ENCODE measurements around the gene GPR158. TPM values are rescaled to one million over a fixed set of nuclear protein-coding genes. Genes with fewer than 3 reads are reported as not detected.

The GPR158 gene
- total RNA-seq, 4 donors from 2014 or later = 0.07 to 0.27 TPM; not detected in 2

- Histone ChIP-seq H3K4me3 (no peak overlapping the region), H3K36me3 (no peaks in the 10 kb centered on the region), H3K9me3 (no peaks in the 10 kb centered on the region), H3K27me3 (no peaks in the 10 kb centered on the region), H3K27ac (no peak overlapping the region), H3K4me1 (no peaks in the 10 kb centered on the region)
- ATAC-seq = no peak
- TF ChIP-seq POLR2AphosphoS5 (IDR thresholded peaks at IDR 0.05) (no peak), EP300 (IDR thresholded peaks at IDR 0.05) (no peak), POLR2A (IDR thresholded peaks at IDR 0.05) (no peak), CTCF (IDR thresholded peaks at IDR 0.05) (no peak)
- WGBS, 2 donors (ENCODE audit: low coverage in 1 of 2) = 76 to 84% methylated on average over 3 to 4 of the region's 4 CpGs
These were observed 456.7 kb downstream of the GPR158 start for GRCh38 chr10:25631471-25631870.

- Histone ChIP-seq H3K9me3 (no peaks in the 10 kb centered on the region), H3K27ac (no peak overlapping the region), H3K36me3 (no peaks in the 10 kb centered on the region), H3K4me3 (no peak overlapping the region), H3K27me3 (no peaks in the 10 kb centered on the region), H3K4me1 (no peaks in the 10 kb centered on the region)
- TF ChIP-seq POLR2AphosphoS5 (IDR thresholded peaks at IDR 0.05) (no peak), POLR2A (IDR thresholded peaks at IDR 0.05) (no peak), CTCF (IDR thresholded peaks at IDR 0.05) (no peak), EP300 (IDR thresholded peaks at IDR 0.05) (no peak)
- ATAC-seq = no peak
- 88 to 90% methylated on average over 5 of the region's 5 CpGs for whole genome bisulfite sequencing, 2 donors (ENCODE audit: low coverage in 1 of 2)
These were observed 458.0 kb downstream of the GPR158 start for GRCh38 chr10:25632802-25633201.

- Histone ChIP-seq H3K9me3 (no peaks in the 10 kb centered on the region), H3K4me3 (no peak overlapping the region), H3K4me1 (no peaks in the 10 kb centered on the region), H3K27ac (no peak overlapping the region), H3K27me3 (no peaks in the 10 kb centered on the region), H3K36me3 (no peaks in the 10 kb centered on the region)
- WGBS, 2 donors (ENCODE audit: low coverage in 1 of 2) = 87% methylated on average over 2 of the region's 2 CpGs; no CpG with 5 or more reads in 1 of the 2 donors
- TF ChIP-seq EP300 (IDR thresholded peaks at IDR 0.05) (no peak), POLR2A (IDR thresholded peaks at IDR 0.05) (no peak), POLR2AphosphoS5 (IDR thresholded peaks at IDR 0.05) (no peak), CTCF (IDR thresholded peaks at IDR 0.05) (no peak)
- no peak for ATAC-seq
These were observed 458.7 kb downstream of the GPR158 start for GRCh38 chr10:25633542-25633941.

GRCh38 chr10:25639646-25640045 lies 464.8 kb downstream of the GPR158 start:
- TF ChIP-seq POLR2A (IDR thresholded peaks at IDR 0.05) (no peak), CTCF (IDR thresholded peaks at IDR 0.05) (no peak), POLR2AphosphoS5 (IDR thresholded peaks at IDR 0.05) (no peak), EP300 (IDR thresholded peaks at IDR 0.05) (no peak)
- Histone ChIP-seq H3K4me3 (no peak overlapping the region), H3K4me1 (no peaks in the 10 kb centered on the region), H3K9me3 (no peaks in the 10 kb centered on the region), H3K36me3 (no peaks in the 10 kb centered on the region), H3K27ac (no peak overlapping the region), H3K27me3 (no peaks in the 10 kb centered on the region)
- 79 to 83% methylated on average over 2 of the region's 2 CpGs for WGBS, 2 donors (ENCODE audit: low coverage in 1 of 2)
- no peak for ATAC-seq

- Histone ChIP-seq H3K4me3 (no peak overlapping the region), H3K27ac (no peak overlapping the region), H3K36me3 (no peaks in the 10 kb centered on the region), H3K4me1 (no peaks in the 10 kb centered on the region), H3K27me3 (no peaks in the 10 kb centered on the region), H3K9me3 (no peaks in the 10 kb centered on the region)
- no peak for ATAC-seq
- TF ChIP-seq EP300 (IDR thresholded peaks at IDR 0.05) = no peak
- no peak for TF ChIP-seq POLR2AphosphoS5 (IDR thresholded peaks at IDR 0.05)
- no peak for TF ChIP-seq POLR2A (IDR thresholded peaks at IDR 0.05)
- no peak for TF ChIP-seq CTCF (IDR thresholded peaks at IDR 0.05)
- WGBS, 2 donors (ENCODE audit: low coverage in 1 of 2) = 33 to 45% methylated on average over 1 of the region's 1 CpG
These were observed 466.8 kb downstream of the GPR158 start for GRCh38 chr10:25641595-25641994.
